Liver (tissue), 9 donors: ENCODE results near the gene BRSK1. TPM values are rescaled to one million over a fixed set of nuclear protein-coding genes. Genes with fewer than 3 reads are reported as not detected.

Source experiments
- DNase-seq: peaks from one replicate; pipeline ENCODE4 v3.0.0-alpha.2; 2017; ENCODE audit warnings: low spot score
- H3K27ac ChIP-seq, 2 donors: one replicate each; pipeline ENCODE4 v1.7.0; 2013; ENCODE audit warnings: inconsistent platforms in 2 of 2, low read length in 2 of 2, control low read depth in 1 of 2, low read depth in 1 of 2, mild to moderate bottlenecking in 1 of 2
- H3K27me3 ChIP-seq, 4 donors: one replicate each; pipeline versions ENCODE4 v1.6.1 to v1.7.0; 2013; ENCODE audit warnings: low read length in 3 of 4, inconsistent platforms in 1 of 4, mild to moderate bottlenecking in 1 of 4, moderate library complexity in 1 of 4; ENCODE audit not compliant: control insufficient read depth in 4 of 4, insufficient read depth in 4 of 4
- H3K36me3 ChIP-seq, 4 donors: one replicate each; pipeline versions ENCODE4 v1.6.1 to v1.7.0; 2013; ENCODE audit warnings: low read length in 3 of 4, mild to moderate bottlenecking in 3 of 4, low read depth in 1 of 4, moderate library complexity in 1 of 4; ENCODE audit not compliant: control insufficient read depth in 4 of 4, insufficient read depth in 3 of 4
- H3K4me1 ChIP-seq, 4 donors: one replicate each; pipeline versions ENCODE4 v1.6.1 to v1.7.0; 2013; ENCODE audit warnings: low read length in 3 of 4, mild to moderate bottlenecking in 3 of 4, moderate library complexity in 1 of 4; ENCODE audit not compliant: control insufficient read depth in 4 of 4, insufficient read depth in 4 of 4
- H3K4me3 ChIP-seq, 3 donors: one replicate each; pipeline versions ENCODE4 v1.6.1 to v1.7.0; 2013; ENCODE audit warnings: low read length in 3 of 3, control low read depth in 1 of 3, low read depth in 1 of 3, mild to moderate bottlenecking in 1 of 3
- H3K9ac ChIP-seq, 2 donors: one replicate each; pipeline ENCODE4 v1.7.0; 2013; ENCODE audit warnings: low read length in 2 of 2, mild to moderate bottlenecking in 2 of 2, moderate library complexity in 2 of 2, control low read depth in 1 of 2, low read depth in 1 of 2
- H3K9me3 ChIP-seq, 4 donors: one replicate each; pipeline versions ENCODE4 v1.6.1 to v1.7.0; 2013; ENCODE audit warnings: low read length in 3 of 4; ENCODE audit not compliant: control insufficient read depth in 4 of 4
- EGR1 ChIP-seq, 2 donors: IDR thresholded peaks; 2 replicates each; pipeline ENCODE4 v1.6.1; 2016 to 2018; ENCODE audit warnings: antibody characterized with exemption in 2 of 2, low read depth in 2 of 2
- FOXA1 ChIP-seq: IDR thresholded peaks from 2 replicates; pipeline ENCODE4 v1.6.1; 2016; ENCODE audit warnings: antibody characterized with exemption
- FOXA2 ChIP-seq: IDR thresholded peaks from 2 replicates; pipeline ENCODE4 v1.6.1; 2016; ENCODE audit warnings: antibody characterized with exemption
- GABPA ChIP-seq, 2 donors: IDR thresholded peaks in 1 of 2; conservative IDR thresholded peaks in 1 of 2; 2 replicates each; pipeline ENCODE4 v1.6.1; 2016; ENCODE audit warnings: antibody characterized with exemption in 2 of 2, mild to moderate bottlenecking in 1 of 2, moderate library complexity in 1 of 2
- HNF4A ChIP-seq, 2 donors: conservative IDR thresholded peaks; 2 replicates each; pipeline ENCODE4 v1.6.1; 2016; ENCODE audit warnings: antibody characterized with exemption in 2 of 2, mild to moderate bottlenecking in 2 of 2
- HNF4G ChIP-seq: IDR thresholded peaks from 2 replicates; pipeline ENCODE4 v1.6.1; 2016; ENCODE audit warnings: antibody characterized with exemption
- JUND ChIP-seq, 2 donors: IDR thresholded peaks; 2 replicates each; pipeline ENCODE4 v1.6.1; 2016; ENCODE audit warnings: antibody characterized with exemption in 2 of 2
- NR2F2 ChIP-seq: IDR thresholded peaks from 2 replicates; pipeline ENCODE4 v1.6.1; 2016; ENCODE audit warnings: antibody characterized with exemption
- RAD21 ChIP-seq, 2 donors: IDR thresholded peaks; 2 replicates each; pipeline ENCODE4 v1.6.1; 2016; ENCODE audit warnings: antibody characterized with exemption in 2 of 2, mild to moderate bottlenecking in 2 of 2
- RXRA ChIP-seq, 2 donors: IDR thresholded peaks; 2 replicates each; pipeline ENCODE4 v1.6.1; 2017 to 2018; ENCODE audit warnings: antibody characterized with exemption in 2 of 2, mild to moderate bottlenecking in 1 of 2
- SP1 ChIP-seq: IDR thresholded peaks from 2 replicates; pipeline ENCODE4 v1.6.1; 2018; ENCODE audit warnings: antibody characterized with exemption, mild to moderate bottlenecking
- TAF1 ChIP-seq: conservative IDR thresholded peaks from 2 replicates; pipeline ENCODE4 v1.6.1; 2016; ENCODE audit warnings: antibody characterized with exemption, mild to moderate bottlenecking
- YY1 ChIP-seq: IDR thresholded peaks from 2 replicates; pipeline ENCODE4 v1.6.1; 2016; ENCODE audit warnings: antibody characterized with exemption, mild to moderate bottlenecking
- WGBS: extraction: QIAGEN DNeasy Blood & Tissue Kit; methylation state at CpG from one replicate; pipeline ENCODE4 v1.1.7; 2013; 5-methylcytosine and 5-hydroxymethylcytosine counted together
- polyA plus RNA-seq, 2 donors: library from polyadenylated mRNA; stranded (reverse) in 1 of 2; unstranded in 1 of 2; fragments of 200-250 nt in 1 of 2; fragments of >200 nt in 1 of 2; fragmentation: Nextera tagmentation in 1 of 2; extraction: Ambion mirVana in 1 of 2; gene quantifications; one replicate each; pipeline versions ENCODE4 v1.2.1 to v1.2.3, GENCODE V29; 2013 to 2015
- total RNA-seq, 2 donors: library from RNA; depleted of rRNA; stranded (reverse); fragments of >200 nt; gene quantifications; one replicate each; pipeline ENCODE4 v1.2.3, GENCODE V29; 2014
- TF ChIP-seq, protein P1 (sequence below): IDR thresholded peaks from 2 replicates; pipeline ENCODE4 v1.6.1; 2016; ENCODE audit warnings: antibody characterized with exemption, mild to moderate bottlenecking
- TF ChIP-seq, protein P2 (sequence below): IDR thresholded peaks from 2 replicates; pipeline ENCODE4 v1.6.1; 2016; ENCODE audit warnings: antibody characterized with exemption
- TF ChIP-seq, protein P3 (sequence below): IDR thresholded peaks from 2 replicates; pipeline ENCODE4 v1.6.1; 2016; ENCODE audit warnings: antibody characterized with exemption
- TF ChIP-seq, protein P4 (sequence below): fragments of 150-350 bp; IDR thresholded peaks from 2 replicates; pipeline ENCODE4 v1.5.1; 2017; ENCODE audit warnings: improper control_type of control experiment, low read depth, low read length; ENCODE audit not compliant: missing input control
- TF ChIP-seq, protein P5 (sequence below): IDR thresholded peaks from 2 replicates; pipeline ENCODE4 v1.6.1; 2016; ENCODE audit warnings: antibody characterized with exemption
- donor health status: healthy.
- donor health status: healthy.
- donor health status: healthy.
- donor health status: healthy.
- donor health status: healthy.

Gene BRSK1
- total and polyA plus RNA-seq, 4 donors = 0.10 to 0.65 (median 0.42) TPM; not detected in 1

DNA sequence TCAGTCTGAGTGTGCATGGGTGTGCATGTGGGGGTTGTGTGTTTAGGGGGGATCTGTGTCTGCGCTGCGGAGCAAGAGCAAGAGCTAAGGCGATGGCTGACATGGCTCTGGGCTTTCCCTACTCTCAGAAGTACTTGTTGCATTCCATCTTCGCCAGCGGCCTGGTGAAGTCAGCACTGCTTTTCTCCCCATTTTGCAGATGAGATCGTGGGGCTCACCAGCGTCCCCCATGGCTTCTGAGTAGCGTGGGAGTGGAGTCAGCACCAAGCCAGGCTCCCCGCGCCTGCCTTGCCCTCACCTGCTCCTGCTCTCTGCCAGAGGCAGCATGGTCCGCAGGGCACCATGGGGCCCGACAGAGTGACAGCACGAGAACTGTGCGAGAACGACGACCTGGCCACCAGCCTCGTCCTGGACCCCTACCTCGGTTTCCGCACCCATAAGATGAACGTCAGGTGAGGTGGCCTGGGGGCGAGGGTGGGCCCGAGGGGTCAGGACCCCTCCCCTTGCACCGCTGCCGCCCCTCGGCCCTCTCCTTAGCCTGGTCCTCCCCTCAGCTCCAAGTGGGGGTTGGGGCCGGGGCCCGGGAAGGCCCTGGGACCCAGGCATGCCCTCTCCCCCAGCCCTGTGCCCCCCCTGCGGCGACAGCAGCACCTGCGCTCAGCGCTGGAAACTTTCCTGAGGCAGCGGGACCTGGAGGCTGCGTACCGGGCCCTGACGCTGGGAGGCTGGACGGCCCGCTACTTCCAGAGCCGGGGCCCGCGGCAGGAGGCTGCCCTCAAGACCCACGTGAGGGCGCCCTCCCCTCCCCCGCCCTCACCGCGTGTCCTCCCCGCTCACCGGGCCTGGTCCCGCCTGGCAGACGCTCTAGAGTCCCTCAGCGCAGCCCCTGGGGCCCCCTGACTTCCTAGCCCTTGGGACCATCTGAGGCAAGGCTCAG is 58.1 kb downstream of the BRSK1 start:
- no peak overlapping the region for H3K4me3 ChIP-seq
- H3K4me1 ChIP-seq = peaks cover 8 to 18% (median 11%) of the 10 kb centered on the region in 4 donors
- no peak overlapping the region for H3K9ac ChIP-seq
- 94% methylated on average over 50 of the region's 50 CpGs for WGBS
- H3K27ac ChIP-seq = no peak overlapping the region
- DNase-seq = no peak
- TF ChIP-seq FOXA1 (no peak), YY1 (no peak), EGR1 (IDR thresholded peaks at IDR 0.05; ENCODE audit: low read depth in 2 of 2) (no peak), RAD21 (IDR thresholded peaks at IDR 0.05) (no peak), RXRA (IDR thresholded peaks at IDR 0.05) (no peak), SP1 (no peak), HNF4A (conservative IDR thresholded peaks at IDR 0.05) (no peak), TAF1 (no peak), HNF4G (no peak), NR2F2 (no peak), FOXA2 (no peak), JUND (IDR thresholded peaks at IDR 0.05) (no peak), GABPA (IDR thresholded peaks at IDR 0.05 in 1 of 2, conservative IDR thresholded peaks at IDR 0.05 in 1 of 2) (no peak)
- TF ChIP-seq, protein P1, sequence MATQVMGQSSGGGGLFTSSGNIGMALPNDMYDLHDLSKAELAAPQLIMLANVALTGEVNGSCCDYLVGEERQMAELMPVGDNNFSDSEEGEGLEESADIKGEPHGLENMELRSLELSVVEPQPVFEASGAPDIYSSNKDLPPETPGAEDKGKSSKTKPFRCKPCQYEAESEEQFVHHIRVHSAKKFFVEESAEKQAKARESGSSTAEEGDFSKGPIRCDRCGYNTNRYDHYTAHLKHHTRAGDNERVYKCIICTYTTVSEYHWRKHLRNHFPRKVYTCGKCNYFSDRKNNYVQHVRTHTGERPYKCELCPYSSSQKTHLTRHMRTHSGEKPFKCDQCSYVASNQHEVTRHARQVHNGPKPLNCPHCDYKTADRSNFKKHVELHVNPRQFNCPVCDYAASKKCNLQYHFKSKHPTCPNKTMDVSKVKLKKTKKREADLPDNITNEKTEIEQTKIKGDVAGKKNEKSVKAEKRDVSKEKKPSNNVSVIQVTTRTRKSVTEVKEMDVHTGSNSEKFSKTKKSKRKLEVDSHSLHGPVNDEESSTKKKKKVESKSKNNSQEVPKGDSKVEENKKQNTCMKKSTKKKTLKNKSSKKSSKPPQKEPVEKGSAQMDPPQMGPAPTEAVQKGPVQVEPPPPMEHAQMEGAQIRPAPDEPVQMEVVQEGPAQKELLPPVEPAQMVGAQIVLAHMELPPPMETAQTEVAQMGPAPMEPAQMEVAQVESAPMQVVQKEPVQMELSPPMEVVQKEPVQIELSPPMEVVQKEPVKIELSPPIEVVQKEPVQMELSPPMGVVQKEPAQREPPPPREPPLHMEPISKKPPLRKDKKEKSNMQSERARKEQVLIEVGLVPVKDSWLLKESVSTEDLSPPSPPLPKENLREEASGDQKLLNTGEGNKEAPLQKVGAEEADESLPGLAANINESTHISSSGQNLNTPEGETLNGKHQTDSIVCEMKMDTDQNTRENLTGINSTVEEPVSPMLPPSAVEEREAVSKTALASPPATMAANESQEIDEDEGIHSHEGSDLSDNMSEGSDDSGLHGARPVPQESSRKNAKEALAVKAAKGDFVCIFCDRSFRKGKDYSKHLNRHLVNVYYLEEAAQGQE = no peak
- TF ChIP-seq, protein P2, sequence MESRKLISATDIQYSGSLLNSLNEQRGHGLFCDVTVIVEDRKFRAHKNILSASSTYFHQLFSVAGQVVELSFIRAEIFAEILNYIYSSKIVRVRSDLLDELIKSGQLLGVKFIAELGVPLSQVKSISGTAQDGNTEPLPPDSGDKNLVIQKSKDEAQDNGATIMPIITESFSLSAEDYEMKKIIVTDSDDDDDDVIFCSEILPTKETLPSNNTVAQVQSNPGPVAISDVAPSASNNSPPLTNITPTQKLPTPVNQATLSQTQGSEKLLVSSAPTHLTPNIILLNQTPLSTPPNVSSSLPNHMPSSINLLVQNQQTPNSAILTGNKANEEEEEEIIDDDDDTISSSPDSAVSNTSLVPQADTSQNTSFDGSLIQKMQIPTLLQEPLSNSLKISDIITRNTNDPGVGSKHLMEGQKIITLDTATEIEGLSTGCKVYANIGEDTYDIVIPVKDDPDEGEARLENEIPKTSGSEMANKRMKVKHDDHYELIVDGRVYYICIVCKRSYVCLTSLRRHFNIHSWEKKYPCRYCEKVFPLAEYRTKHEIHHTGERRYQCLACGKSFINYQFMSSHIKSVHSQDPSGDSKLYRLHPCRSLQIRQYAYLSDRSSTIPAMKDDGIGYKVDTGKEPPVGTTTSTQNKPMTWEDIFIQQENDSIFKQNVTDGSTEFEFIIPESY = no peak
- TF ChIP-seq, protein P3, sequence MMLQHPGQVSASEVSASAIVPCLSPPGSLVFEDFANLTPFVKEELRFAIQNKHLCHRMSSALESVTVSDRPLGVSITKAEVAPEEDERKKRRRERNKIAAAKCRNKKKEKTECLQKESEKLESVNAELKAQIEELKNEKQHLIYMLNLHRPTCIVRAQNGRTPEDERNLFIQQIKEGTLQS = no peak
- TF ChIP-seq, protein P4, sequence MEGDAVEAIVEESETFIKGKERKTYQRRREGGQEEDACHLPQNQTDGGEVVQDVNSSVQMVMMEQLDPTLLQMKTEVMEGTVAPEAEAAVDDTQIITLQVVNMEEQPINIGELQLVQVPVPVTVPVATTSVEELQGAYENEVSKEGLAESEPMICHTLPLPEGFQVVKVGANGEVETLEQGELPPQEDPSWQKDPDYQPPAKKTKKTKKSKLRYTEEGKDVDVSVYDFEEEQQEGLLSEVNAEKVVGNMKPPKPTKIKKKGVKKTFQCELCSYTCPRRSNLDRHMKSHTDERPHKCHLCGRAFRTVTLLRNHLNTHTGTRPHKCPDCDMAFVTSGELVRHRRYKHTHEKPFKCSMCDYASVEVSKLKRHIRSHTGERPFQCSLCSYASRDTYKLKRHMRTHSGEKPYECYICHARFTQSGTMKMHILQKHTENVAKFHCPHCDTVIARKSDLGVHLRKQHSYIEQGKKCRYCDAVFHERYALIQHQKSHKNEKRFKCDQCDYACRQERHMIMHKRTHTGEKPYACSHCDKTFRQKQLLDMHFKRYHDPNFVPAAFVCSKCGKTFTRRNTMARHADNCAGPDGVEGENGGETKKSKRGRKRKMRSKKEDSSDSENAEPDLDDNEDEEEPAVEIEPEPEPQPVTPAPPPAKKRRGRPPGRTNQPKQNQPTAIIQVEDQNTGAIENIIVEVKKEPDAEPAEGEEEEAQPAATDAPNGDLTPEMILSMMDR = no peak
- TF ChIP-seq, protein P5, sequence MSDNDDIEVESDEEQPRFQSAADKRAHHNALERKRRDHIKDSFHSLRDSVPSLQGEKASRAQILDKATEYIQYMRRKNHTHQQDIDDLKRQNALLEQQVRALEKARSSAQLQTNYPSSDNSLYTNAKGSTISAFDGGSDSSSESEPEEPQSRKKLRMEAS = no peak
- no peaks in the 10 kb centered on the region for H3K27me3 ChIP-seq
- H3K9me3 ChIP-seq = no peaks in the 10 kb centered on the region
- H3K36me3 ChIP-seq = peaks cover 0 to 10% (median 1%) of the 10 kb centered on the region in 4 donors
